DLD1 (cell line): ENCODE data around the gene GPC5.
"Not testable (repeated sequence)": the region's sequence is repeated elsewhere in the genome, so short reads cannot be mapped to it uniquely, and the experiment has no call there.

Experiments
- in situ Hi-C: cut with HindIII; loops from 2 replicates; pipeline ENCODE4 v1.10.0; 2017; ENCODE audit warnings: low sequenced_read_pairs

The GPC5 gene

DNA sequence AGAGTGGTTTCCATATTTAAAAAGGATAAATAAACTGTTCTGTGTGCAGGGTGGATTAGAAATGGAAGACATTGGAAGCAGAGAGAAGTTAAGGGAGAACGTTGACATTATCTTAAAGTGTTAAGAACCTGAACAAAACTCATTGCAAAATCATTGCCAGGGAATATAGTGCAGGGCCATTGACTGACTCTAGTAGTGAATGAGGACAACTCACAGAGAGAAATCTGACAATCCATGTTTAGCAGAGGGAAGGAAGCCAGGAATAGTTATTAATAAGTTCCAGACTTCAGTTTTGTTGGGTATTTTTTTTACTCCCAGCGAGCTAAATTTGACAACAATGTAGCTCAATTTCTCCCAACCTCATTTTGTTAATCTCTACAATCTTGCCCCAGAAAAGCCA is 1273.4 kb downstream of the GPC5 start:
- in situ Hi-C loops: no loop called here

GRCh38 chr13:92676246-92676645 is 1277.8 kb downstream of the GPC5 start:
- in situ Hi-C loops: no loop called here

DNA sequence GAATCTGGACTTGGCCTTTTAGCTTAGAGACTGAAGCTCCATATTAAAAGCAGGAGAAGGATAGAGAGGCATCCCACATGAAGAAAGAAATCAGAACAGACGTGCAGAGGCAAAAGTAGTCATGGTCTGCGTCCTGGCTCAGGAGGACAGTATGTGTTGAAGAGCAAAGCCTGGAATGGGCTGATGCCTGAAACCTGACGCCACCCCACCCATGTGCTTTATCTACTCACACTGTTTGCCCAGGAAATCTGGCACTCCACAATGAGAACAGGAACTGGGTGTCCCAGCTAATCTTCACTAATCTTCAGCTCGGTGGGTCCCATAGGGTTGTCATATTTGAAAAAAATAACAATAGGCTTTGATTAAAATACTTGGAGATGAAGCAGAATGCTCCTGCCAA is 1279.2 kb downstream of the GPC5 start:
- in situ Hi-C loops: no loop called here

- in situ Hi-C loops: no loop called here
Measured at GRCh38 chr13:92679602-92680001, 1281.2 kb downstream of the GPC5 start.

GRCh38 chr13:92681239-92681638 is 1282.8 kb downstream of the GPC5 start:
- in situ Hi-C loops: no loop called here

- in situ Hi-C loops: no loop called here
Measured at GRCh38 chr13:92682832-92683517, 1284.6 kb downstream of the GPC5 start.

DNA sequence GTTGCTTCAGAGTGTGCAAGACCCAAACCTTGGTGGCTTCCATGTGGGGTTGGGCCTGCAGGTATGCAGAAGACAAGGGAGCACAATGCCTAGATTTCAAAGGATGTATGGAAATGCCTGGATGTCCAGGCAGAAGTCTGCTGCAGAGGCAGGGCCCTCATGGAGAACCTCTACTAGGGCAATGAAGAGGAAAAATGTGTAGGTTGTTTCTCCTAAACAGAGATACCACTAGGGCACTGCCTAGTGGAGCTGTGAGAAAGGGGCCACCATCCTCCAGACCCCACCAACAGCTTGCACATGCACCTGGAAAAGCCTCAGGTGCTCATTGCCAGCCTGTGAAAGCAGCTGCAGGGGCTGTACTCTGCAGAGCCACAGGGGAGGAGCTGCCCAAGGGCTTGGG is 1295.6 kb downstream of the GPC5 start:
- in situ Hi-C loops: no loop called here

GRCh38 chr13:92695827-92696226 is 1297.4 kb downstream of the GPC5 start:
- in situ Hi-C loops: not testable (repeated sequence)

- in situ Hi-C loops: no loop called here
Measured at GRCh38 chr13:92716749-92717148, 1318.3 kb downstream of the GPC5 start.

GRCh38 chr13:92717857-92718256 is 1319.4 kb downstream of the GPC5 start:
- in situ Hi-C loops: no loop called here

- in situ Hi-C loops: no loop called here
Measured at GRCh38 chr13:92719868-92720267, 1321.4 kb downstream of the GPC5 start.

DNA sequence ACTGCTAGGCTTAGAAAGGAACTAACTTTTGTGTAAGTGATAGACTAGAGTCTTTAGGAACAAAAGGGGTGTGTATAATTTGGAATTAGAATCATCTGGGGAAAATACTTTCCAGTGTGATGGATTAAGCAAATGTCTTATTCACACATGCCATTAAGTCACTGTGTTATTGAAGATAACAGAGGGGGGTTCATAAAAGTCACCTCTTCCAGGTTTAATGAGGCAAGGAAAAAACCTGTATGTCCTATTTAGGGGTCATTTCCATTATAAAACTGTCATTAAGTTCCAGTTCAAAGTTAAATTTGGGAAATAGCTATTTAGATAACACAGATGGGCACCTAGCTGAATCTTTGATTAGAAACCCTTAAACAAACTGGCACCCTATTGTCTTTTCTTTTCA is 1323.2 kb downstream of the GPC5 start:
- in situ Hi-C loops: no loop called here

DNA sequence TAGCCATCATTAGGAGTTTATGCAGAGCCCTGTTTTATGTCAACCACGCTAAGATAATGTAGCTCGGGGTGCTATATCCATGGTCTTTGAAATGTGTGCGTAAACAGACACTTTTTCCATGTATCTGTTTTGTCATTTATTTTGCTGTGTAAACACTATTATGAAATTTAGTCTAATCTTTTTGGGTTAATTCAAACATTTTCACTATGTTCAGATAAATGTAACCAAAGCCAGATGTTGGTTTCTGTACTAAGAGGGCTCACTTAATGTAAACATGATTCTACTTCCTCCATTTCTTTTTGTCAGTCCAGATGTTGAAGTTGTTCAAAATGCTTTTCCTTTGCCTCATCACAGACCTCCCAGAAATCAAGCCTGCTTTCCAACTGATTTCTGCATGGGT is 1328.7 kb downstream of the GPC5 start:
- in situ Hi-C loops: no loop called here

DNA sequence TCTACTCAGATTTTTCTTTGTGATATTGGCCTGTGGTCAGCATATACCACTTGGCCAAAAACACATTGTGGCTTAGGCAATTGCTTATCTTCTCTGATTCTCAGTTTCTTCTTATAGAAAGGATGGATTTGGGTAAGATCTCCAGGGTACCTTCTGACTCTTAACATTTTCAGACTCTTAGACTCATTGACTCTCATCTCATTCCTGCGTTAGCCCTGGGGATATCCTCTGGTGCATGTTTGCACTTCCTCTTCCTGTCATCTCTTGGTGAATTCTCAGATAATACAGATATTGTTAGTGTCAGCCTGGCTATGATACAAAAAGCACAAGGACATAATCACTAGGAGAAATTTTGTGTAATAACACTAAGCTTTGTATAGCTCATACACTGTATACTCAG is 1335.6 kb downstream of the GPC5 start:
- in situ Hi-C loops: no loop called here

DNA sequence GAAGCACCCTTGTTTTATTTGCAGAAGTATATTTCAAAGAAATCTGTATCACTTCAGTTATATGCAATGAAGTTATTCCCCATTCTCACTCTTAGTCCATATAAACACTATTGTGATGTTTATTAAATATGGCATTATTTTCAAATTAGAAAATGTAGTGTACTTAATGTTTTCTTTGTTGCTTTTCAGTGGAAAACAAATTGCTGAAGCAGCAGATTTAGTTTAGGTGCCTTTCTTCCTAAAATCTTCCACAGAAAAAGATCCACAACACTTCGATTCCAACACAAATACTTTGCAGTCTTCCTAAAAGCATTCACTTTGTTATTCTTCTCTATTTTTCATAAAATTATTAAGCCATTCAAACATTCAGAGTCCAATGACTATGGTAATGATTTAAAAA is 1336.1 kb downstream of the GPC5 start:
- in situ Hi-C loops: no loop called here

- in situ Hi-C loops: no loop called here
Measured at GRCh38 chr13:92735909-92736308, 1337.5 kb downstream of the GPC5 start.

- in situ Hi-C loops: no loop called here
Measured at GRCh38 chr13:92739306-92739818, 1340.9 kb downstream of the GPC5 start.

DNA sequence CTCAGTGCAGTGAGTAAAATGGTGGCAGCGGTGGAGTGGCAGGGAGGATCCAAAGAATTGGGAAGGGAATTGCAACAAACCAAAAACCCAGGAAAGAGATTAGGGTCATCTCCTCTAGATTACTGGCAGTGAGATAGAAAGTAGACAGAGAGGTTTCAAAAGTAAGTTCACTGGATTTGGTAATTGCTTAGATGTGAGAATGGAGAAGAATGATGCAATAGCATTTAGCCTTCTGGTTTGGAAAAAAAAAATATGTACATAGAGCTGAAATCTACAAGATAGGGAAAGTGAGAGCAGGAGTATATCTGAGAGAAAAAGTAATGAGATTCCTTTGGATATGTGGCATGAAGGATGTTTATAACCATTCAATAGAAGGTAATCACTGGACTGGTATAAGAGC is 1345.6 kb downstream of the GPC5 start:
- in situ Hi-C loops: no loop called here

DNA sequence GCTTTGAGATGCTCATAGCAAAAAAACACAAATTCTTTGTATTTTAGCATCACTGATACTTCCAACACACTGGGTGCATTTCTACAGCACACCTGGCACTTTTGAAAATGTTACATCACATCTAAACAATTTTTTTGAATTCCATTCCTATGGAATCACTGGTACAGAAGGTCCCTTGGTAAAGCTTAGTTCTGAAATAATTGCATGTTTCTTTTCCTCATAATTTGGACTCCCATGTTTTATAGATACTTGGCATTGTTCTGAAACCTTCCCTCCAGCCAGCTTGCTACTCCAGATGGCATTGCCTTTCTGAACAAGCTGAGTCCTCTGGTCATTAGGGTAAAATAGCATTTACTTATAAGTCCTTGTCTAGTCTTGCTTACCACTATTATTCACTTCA is 1346.8 kb downstream of the GPC5 start:
- in situ Hi-C loops: no loop called here

DNA sequence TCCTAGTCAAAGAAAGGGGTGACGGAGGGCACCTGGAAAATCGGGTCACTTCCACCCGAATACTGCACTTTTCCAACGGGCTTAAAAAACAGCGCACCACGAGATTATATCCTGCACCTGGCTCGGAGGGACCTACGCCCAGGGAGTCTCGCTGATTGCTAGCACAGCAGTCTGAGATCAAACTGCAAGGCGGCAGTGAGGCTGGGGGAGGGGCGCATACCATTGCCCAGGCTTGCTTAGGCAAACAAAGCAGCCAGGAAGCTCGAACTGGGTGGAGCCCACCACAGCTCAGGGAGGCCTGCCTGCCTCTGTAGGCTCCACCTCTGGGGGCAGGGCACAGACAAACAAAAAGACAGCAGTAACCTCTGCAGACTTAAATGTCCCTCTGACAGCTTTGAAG is 1354.3 kb downstream of the GPC5 start:
- in situ Hi-C loops: not testable (repeated sequence)

DNA sequence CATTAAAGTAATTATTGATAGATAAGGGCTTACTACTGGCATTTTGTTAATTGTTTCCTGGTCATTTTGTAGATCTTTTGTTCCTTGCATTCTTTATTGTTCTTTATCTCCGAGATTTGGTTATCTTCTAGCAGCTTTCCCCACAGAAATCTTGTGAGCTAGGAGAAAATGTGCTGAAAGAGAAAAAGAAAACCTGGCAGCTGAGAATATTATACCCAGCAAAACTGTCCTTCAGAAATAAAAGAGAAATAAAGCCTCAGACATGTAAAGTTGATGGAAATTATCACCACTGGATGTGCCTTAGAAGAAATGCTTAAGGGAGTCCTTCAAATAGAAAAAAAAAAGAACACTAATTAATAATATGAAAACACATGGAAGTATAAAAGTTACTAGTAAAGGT is 1363.3 kb downstream of the GPC5 start:
- in situ Hi-C loops: no loop called here

DNA sequence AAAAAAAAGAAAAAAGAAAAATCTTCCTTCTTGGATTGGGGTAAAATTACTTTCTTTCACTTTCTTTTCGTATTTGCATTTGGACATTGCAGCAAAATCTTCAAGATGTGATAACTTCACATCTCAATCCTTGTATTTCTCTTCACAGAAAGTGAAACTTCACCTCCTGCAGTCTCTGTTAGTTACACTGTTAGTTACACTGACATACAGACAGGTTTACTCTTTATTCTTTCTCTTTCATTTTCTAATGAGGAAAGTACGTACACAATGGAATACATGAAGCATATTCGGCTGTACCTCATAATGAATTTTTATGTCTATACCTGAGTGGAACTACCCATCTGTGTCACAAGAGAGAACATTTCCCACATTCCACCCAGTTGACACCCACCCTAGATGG is 1369.0 kb downstream of the GPC5 start:
- in situ Hi-C loops: no loop called here

DNA sequence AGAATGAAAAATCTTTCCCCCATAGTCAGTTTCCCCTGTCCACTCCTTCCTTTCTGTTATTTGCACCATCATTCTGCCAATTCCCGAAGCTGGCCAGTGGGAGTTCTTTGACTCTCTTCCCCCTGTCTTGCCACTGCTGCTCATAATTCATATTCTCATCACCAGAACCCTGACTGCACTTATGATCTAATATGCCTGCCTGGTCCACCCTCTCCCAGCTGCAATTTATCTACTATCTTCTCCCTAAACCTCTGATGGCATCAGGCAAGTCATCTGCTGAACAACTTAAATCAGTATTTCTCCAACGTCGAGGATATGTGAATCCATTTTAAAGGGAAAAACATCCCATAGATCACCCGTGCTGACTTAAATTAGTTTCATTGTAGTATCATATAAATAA is 1370.2 kb downstream of the GPC5 start:
- in situ Hi-C loops: no loop called here
